Activated CD8-positive, alpha-beta memory T cell treated with anti-CD3 and anti-CD28 coated beads for 4 hours (primary cell): ENCODE results near the gene EPB41L3.
"Not testable (repeated sequence)": the region's sequence is repeated elsewhere in the genome, so short reads cannot be mapped to it uniquely, and the experiment has no call there.

ENCODE experiments used
- DNase-seq, 2 donors: peaks; one replicate each; pipeline ENCODE4 v3.0.0-alpha.2; 2020; ENCODE audit warnings: low read depth in 2 of 2

Gene EPB41L3

DNA sequence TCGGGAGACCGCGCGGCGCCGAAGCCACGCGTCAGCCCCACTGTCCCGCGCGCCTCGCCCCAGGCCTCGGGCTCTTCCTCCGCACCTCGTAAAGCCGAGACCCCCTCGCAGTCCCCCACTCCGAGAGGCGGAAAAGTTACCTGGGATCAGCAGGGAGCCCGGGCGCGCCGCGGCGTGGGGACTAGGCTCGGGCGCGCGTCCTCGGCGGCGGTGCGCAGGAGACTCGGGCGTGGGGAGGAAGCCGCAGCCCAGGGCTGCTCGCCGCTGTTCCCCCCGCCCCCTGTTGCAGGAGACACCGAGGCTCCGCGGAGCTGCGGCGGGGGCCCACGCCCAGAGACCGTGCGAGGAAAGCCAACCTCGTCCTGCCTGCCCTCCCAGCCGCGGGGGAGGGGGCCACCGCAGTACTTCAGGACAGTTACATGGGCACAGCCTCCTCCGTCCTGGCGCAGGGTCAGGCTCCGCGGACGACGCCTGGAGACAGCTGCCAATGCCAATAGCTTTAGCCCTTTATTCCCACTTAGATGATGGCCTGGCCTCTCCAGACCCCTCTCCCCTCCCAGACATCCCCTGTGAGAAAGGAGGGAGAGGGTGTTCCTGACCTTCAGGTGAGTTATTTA is at the start of gene EPB41L3:
Gene EPB41L3, minus strand, starts transcription at position 225 of the 617 bp plus-strand sequence. CDS start 54,814 bp downstream, outside the sequence.
- DNase-seq, result no peak

DNA sequence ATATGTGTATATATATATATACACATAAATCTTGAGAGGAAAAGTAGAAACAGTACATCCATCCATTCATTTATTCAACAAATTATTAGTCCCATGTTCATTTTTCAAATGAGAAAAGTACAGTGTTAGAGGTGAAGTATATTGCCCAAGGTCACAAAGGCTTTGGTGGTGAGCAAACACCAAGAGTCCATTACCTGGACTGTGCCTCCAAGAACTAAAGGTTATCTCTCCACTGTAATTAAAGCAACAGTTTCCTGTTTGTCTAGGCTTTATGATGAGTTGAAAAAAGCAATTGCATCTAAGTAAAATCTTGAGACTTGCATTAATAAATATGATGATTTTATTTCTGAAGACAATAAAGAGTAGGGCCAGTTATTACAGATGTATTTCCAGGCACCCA is 44.7 kb upstream of the EPB41L3 start:
- no peak for DNase-seq

DNA sequence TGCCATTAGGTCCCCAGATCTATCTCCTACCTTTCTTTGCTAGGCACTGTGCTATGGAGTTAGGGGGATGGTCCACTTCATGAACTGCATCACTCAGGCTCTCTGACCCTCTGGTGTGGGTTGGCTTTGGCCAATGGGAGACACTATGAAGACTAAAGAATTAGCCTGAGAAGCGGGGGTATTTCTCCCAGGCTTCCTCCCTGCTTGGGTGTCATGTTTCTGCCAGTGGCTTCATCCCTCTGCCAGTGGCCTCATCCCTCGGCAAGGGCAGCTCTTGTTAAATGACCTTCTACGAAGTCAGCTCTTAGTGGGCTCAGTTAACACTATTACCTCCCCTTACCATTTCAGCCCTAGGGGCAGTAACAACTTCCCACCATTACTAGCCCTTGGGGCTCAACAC is 41.9 kb upstream of the EPB41L3 start:
- no peak for DNase-seq

DNA sequence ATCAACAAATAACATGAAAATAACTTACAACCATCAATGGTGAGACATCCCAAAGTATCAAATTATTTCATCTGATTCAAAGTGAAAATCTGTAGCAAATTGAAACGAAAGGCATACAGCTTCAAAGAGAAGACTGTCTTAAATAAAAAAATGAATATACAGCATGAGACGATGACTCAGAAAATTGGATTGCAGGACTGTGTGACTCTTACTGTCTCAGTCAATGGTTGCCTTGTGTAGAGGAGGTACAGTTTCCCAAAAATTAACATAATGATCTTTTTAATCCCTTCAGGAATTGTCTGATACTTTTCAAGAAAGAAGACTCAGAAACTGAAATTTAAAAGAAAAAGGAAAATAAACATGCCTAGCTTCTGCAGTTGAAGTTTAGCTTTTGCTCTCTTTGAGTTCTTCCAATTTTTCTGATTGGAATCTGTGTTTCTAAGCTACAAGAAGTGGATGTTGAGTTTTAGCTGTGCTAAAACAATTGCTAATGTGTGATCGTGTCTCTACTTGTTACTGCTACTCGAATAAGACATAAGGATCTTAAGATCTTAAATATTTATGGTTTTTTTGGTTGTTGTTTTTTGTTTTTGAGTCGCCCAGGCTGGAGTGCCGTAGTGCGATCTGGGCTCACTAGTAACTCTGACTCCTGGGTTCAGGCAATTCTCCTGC is 41.1 kb upstream of the EPB41L3 start:
- DNase-seq, result no peak

DNA sequence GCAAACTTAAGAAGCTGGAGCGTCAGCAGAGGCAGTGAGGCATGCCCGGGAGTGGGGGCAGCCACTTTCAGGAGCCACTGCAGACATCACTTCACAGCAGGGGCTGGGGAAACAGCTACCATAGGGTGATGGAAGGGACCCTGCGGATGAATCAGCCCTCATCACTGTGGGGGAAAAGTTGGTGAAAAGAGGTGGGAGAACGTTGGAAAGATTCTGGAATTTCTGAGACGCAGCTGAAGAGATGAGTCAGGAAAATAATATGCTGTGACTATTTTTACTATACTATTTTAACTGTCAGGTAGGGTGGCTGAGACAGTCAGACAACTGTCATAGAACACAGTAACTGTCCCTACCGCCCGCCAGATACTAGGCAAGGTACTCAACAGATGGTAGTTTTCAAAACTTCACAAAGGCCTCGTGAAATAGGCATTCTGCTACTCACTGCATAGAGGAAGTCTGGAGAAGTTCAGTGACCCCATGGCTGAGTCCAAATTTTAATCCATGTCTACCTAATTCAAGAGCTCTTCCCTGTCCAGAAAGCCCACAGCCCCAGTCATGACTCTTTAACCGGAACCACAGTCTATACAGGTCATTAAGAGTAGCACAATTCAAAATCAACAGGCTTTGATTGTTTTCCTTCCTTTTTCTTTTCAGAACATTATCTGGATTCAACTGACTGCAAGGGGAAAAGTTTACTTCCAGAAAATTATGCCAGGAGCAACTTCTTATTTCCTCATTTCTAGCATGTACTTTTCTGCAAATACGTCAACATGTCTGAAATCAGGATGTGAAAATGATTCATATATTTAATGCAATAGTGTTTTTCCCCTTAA is 39.3 kb upstream of the EPB41L3 start:
- DNase-seq, result no peak

DNA sequence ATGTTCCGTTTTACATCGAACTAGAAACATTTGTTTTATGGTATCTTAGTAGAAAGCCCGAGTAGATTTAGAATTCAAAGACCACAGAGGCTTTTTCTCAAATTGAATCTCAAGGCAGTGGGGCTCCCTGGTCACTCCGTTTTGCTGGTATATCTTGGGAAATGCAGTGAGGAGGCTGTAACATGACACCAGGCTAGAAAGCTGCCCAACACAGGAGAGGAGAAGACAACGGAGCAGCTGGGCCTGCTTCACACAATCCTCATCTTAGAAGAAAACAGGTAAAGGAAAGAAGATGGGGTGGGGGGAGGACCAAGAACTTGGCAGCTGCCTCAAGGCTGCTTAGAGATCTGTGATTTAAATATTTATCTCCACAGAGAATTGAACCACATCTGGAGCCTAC is 38.3 kb upstream of the EPB41L3 start:
- no peak for DNase-seq

DNA sequence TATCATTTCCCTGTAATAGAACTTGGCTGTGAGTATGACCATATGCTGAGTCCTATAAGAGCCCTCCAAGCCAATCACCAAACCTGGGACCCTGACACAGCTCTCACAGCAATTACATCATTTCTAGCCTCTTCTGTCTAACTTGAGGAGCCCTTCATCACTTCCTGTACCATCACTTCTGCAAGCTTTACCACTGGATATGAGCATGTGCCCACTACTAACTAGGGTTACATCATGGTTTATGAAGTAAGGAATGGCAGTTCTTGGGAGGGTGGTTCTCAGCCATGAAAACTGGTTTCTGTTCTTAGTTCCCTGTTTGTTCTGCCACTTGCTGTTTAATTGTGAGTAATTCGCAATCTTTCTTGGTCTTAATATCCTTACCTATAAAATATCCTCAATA is 31.0 kb upstream of the EPB41L3 start:
- DNase-seq, result no peak

DNA sequence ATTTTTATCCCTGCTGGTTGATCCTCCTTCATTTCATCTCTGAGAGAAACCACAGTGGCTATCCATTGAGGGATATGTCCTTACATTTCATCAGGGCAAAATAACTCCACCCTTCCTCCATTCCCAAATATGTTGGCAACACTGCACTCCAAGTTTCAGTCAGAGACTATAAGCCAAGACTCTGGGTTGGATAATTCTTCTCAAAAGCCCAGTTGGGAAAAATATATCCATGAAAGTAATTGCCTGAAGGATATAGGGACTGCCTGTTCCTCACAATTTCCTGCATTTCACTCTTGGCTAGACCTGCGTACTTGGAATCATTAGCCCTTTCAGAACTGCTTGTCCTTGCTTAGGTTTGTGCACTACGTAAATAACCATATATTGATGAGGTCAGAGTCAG is 27.9 kb upstream of the EPB41L3 start:
- no peak for DNase-seq

DNA sequence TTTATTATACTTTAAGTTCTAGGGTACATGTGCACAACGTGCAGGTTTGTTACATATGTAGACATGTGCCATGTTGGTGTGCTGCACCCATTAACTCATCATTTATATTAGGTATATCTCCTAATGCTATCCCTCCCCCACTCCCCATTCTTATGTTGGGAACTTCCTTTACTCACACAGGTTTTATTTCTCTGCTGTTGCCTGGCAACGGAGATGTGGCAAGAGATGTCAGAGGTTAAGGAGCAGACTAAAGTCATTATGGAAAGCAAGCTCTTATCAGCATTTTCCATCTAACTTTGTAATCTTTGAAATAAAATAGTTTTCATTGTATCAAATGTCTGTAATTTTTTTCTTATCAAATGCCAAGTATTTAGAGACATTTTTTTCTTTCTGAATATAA is 26.8 kb upstream of the EPB41L3 start:
- not testable (repeated sequence) for DNase-seq

DNA sequence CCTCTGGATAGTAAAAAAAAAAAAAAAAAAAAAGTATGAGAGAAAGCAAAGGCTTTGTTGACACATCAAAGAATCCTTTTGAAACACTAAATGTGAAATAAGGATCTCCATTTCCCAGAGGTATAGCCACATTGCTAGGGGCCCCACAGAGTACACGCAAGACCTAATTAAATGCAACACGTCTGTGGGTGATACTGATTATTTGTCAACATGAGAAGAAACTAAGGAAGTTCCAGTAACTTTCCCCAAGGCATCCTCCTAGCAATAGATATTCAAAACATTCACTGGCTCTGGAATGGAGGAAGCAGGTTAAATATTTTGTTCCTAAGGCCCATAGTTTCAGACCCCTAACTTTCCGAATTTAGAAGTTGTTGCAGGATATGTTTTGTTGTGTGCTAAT is 24.6 kb upstream of the EPB41L3 start:
- no peak for DNase-seq

DNA sequence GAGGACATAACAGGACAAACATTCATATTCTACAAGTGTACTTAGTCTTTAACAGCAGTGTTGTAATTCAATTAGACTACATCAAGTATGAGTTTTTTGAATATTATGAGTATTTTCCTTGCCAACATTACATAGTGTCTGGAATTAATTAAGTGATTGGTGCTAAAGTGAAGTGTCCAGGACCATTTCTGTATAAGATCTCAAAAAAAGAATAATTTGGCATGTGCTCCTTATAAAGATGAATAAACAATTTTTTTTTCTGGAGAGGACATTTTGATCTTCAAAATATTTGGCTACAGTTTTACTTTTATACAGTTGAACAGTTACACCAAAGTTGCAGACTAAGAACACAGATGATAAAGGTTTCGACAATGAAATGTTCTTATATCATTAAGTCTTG is 15.1 kb upstream of the EPB41L3 start:
- DNase-seq, result no peak

DNA sequence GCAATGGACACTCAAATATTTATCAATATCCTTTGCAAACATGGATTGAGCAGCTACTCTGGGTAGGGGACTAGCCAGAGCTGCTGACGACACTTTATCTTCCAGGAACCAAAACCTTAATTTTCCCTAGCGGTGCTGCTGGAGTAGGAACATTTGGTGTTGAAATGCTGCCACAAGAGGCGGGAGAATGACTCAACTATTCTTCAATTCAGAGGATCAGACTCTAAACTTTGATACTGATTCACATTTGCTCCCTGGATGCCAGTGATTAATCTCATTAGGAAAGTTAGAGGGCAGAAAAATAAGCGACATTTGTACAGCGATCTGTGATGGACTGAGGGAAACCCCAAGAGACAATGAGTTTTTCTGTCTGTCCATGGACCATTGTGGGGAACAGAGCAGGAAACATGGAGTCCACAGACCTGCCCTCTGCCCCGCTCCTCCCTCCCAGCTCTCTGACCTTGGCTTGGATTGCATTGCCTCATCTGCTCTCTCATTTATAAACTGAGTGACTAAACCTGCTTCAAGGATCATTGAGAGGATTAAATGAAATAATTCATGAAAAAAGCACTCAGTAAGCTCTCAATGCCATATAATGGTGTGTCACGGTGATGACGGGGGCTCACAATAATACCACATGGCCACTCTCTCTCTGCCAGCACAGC is 12.6 kb upstream of the EPB41L3 start:
- no peak for DNase-seq

DNA sequence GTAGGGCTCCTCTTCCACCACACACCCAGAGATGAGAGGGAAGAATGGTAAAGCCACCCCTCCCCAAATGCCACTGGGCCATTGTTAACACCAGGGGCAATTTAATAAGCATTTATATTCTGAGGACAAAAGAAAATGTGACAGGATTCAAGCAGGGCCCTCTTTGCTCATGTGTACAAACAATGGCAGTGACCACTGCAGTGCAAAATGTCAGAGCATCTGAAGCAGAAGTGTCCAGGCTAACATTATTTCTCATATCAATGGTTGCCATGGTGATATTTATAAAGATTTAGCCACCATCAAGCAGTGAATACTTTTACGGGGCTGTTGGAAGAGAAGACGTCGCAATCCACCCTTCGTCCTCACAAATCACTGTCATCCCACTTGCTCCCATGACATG is 10.8 kb upstream of the EPB41L3 start:
- no peak for DNase-seq

DNA sequence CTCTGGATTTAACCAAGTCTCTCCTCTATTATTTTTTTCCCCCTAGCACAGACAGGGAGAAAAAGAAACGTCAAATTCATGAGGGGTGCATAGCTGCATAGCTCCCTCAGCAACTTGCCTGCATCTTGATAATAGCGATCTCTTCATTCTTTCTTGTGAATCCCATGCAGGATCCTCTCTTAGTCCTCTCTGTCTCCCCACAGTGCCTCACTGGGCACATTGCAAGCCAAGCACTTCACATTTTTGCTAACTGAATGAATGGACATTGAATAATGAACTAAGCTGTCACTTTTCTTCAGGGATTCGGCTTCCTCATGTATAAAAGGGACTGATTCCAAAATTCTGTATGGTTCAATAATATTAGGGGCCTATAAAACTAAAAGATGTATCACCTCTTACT is 2.9 kb upstream of the EPB41L3 start:
- DNase-seq, result no peak

DNA sequence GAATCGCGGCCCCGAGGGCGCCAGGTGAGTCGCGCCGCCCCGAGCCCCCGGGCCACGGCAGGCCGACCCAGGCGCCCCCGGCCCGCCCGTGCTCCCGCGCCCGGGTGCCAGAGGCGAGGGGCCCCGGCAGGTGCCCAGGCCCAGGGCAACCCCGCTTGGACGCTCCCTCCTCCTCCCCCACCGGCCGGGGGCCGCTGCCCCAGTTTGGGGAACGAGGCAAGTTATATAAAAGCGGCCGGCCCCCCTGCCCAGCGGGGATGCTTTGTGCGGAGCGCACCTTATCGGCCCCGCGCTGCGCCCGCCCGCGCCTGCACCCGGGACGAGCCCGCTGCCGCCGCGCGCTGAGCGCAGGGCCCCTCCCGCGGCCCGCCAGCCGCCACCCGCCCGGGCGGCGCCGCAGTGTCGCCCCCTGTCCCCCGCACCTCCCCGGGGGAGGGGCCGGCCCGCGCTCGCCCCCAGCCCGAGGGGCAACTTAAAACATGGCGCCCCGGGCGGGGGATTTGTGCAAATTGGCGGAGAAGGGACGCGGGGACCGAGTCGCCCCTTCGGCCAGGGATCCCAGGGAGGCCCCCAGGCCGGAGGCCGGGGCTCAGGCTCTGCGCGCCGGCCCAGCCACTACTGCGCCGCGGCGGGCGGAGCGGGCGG is 639 bp downstream of the EPB41L3 start:
- DNase-seq, result no peak

DNA sequence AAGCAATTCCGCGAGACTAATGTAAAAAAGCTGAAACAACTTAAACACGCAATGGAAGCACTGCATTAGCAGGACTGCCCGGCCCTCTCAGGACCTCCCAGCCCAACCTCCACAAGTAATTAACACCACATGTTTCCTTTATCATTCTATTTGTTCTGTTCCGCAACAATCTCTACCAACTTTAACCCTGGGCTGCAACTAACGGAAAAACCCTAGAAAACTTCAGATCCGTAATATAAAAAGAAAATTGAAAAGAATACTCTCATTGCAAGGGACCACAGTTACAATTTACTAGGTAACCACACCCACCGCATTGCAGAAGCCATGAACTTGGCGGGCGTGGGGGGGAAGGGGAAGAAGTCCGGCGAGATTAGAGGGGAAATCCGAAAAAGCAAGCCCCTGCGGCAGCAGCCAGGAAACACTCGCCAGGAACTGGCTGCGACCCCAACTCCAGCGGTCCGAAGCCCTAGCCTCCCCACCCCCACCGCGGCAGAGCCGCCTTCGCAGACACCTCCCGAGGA is 1.2 kb downstream of the EPB41L3 start:
- no peak for DNase-seq

DNA sequence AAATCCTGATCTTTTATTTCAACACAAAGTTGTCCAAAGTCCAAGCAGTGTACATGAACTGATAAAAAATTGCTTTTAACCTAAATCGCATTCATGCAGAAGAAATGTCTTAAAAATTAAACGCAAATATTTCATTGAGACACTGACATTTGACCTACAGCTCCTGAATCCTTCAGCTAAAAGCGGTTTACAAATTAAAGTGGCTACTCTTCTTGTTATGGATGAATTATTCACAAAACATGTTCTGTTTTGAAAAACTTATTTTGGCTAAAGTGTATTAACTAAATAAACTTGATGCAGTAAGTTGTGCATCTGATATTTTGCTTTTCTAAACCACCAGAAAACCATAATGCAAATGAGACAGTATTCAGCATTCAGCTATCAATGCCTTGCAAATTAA is 2.2 kb downstream of the EPB41L3 start:
- DNase-seq, result no peak

DNA sequence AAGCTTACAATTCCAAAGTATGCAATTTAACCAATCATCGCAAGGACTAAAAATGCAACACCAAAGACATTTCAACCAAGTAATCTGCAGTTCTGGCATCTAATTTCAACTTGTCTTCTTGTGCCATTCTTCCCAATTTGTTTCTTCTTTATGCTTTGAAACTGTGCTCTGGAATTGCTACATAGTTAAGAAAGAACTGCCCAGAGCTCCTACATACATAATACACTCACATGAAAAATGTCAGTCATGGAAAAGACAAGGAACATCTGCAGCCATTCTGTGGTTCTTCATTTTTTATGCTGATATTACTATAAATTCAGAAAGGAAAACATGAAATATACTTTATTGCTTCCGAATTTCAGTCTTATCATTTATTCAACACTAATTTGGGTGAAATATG is 4.4 kb downstream of the EPB41L3 start:
- DNase-seq, result no peak

DNA sequence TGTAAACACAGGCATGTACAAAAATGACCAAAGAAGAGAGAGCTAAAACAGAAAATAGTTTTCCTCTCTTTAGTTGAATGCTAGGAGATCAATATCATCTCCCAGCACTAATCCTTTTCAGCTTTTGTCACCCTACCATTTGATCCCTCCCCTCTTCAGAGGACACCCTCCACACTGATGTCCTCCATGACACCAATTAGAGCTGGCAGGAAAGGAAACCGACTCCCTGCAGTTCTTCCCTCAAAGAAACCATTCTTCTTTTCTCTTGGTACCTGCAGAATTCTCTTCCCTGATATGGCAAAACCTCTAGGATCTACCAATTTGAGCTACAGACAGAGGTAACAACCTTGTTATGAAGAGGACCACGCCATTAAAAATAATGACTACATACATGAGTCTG is 5.3 kb downstream of the EPB41L3 start:
- DNase-seq, result no peak

DNA sequence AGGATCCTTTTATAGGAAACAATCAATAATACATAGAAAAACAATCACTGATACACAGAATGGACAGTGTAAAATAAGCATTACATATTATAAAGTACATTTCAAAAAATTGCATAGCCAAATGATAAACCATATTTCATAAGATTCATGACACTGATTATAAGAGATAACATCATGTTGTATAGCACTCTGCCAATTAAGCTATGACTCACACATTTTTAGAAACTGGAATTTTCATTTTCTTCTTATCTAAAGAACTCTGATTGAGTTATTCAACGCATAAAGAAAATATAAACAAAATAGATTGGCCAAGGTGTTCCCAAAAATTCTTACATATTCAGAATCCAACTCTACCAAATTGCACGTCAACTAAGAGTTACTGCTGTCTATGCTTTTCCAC is 5.9 kb downstream of the EPB41L3 start:
- DNase-seq, result no peak

DNA sequence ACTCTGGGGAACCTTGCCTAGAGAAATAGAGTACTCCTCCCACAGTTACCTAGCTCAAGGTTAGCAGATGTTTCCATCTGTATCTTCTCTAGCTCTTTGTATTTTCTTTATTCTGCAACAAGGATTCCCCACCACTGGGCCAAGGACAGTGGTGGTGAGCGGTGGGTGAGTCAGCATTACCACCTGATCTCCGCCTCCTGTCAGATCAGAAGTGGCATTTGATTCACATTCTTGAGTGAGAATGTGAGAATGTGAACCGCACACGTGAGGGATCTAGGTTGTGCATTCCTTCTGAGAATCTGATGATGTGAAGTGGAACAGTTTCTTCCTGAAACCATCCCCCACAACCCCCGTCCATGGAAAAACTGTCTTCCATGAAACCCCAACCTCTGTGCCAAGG is 9.0 kb downstream of the EPB41L3 start:
- no peak for DNase-seq

DNA sequence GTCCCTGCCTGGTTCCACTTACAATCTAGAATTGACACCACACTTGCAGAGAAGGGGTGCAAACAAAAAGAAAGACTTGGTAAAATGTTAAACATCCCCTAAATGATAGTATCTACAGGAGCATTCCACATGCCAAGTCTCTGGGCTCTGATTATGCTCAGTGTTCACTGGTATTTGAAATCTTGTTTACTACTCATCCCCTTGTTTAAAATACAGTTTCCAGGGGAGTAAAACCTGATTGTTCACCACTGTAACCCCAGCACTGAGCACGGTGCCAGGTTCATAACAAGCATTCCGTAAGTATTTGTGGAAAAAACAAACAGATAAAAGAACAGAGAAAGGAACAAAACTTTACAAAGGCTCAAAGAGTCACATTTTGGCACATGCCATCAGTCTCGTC is 11.7 kb downstream of the EPB41L3 start:
- no peak for DNase-seq
